Spleen (tissue), 7 donors: ENCODE results near the gene KCTD4.

Source experiments
- CTCF ChIP-seq, 11 experiments: fragments of 200-600 bp in 7 of 11; fragments of 450-650 bp in 4 of 11; sonication (generic) in 4 of 11; IDR thresholded peaks in 8 of 11; conservative IDR thresholded peaks in 3 of 11; 1 replicate in 7 of 11; 2 replicates in 4 of 11; pipeline versions ENCODE4 v1.4.0 to v1.8.0; 2016 to 2021; ENCODE audit warnings: antibody characterized with exemption in 11 of 11, inconsistent platforms in 4 of 11, mild to moderate bottlenecking in 1 of 11
- POLR2A ChIP-seq, 3 donors: fragments of 450-650 bp; IDR thresholded peaks; one replicate each; pipeline ENCODE4 v1.5.1; 2017; ENCODE audit warnings: antibody characterized with exemption in 3 of 3, mild to moderate bottlenecking in 1 of 3
- POLR2AphosphoS5 ChIP-seq, 3 donors: sonication (generic); formaldehyde crosslinking; IDR thresholded peaks; one replicate each; pipeline ENCODE4 v1.5.1; 2017; ENCODE audit warnings: antibody characterized with exemption in 3 of 3
- donor health status: DM: no; HTN: no; CAD: no; lungs with moderate emphysema.
- donor health status: DM: no; HTN: no; CAD: no.
- donor health status: DM: no; HTN: no; CAD: no.

DNA sequence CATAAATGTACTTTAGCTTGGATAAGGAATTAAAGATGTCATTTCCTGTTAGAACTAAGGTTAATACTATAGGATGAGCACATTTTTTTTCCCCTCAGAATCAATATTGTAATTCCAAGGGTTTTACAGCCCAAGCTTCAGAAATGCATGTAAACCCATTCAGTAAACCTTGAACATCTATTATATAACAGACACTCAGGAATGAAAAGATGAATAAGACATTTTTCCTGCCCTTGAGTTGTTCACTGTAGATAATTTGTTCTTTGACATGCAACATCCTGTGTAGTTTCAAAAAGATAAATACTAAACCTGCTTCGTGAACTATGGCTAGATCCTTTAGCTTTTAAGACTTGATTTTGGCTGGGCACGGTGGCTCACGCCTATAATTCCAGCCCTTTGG lies 21.7 kb upstream of the KCTD4 start:
- TF ChIP-seq CTCF (IDR thresholded peaks at IDR 0.05 in 8 of 11, conservative IDR thresholded peaks at IDR 0.05 in 3 of 11) (no peak), POLR2AphosphoS5 (IDR thresholded peaks at IDR 0.05) (no peak), POLR2A (IDR thresholded peaks at IDR 0.05) (no peak)
